OCI-LY1 (cell line): ENCODE results near the gene P3H1.

Experiments used
- H2AFZ ChIP-seq: fragments of 200-600 bp; sonication (generic), shearing (Covaris generic); 2 replicates; pipeline ENCODE4 v1.6.0; 2014; ENCODE audit warnings: antibody characterized with exemption, mild to moderate bottlenecking, low read length
- H3F3A ChIP-seq: fragments of 200-600 bp; sonication (generic), shearing (Covaris generic); 2 replicates; pipeline ENCODE4 v1.6.0; 2014; ENCODE audit warnings: mild to moderate bottlenecking, antibody characterized with exemption, low read length, moderate library complexity; ENCODE audit not compliant: insufficient read depth
- H3K27ac ChIP-seq: fragments of 200-600 bp; sonication (generic); 2 replicates; pipeline ENCODE4 v1.5.1; 2014; ENCODE audit warnings: low read length, mixed run types, mild to moderate bottlenecking, low read depth; ENCODE audit not compliant: poor library complexity, severe bottlenecking
- H3K27me3 ChIP-seq: fragments of 200-600 bp; sonication (generic); 2 replicates; pipeline ENCODE4 v1.6.0; 2014; ENCODE audit warnings: antibody characterized with exemption, mild to moderate bottlenecking, low read length, moderate library complexity; ENCODE audit not compliant: insufficient read depth
- H3K36me3 ChIP-seq: fragments of 200-600 bp; sonication (generic); 2 replicates; pipeline ENCODE4 v1.6.1; 2014; ENCODE audit warnings: mild to moderate bottlenecking, antibody characterized with exemption, low read length, moderate library complexity, mixed read lengths; ENCODE audit not compliant: insufficient read depth
- H3K4me1 ChIP-seq: fragments of 200-600 bp; sonication (generic); 2 replicates; pipeline ENCODE4 v1.5.1; 2014; ENCODE audit warnings: mild to moderate bottlenecking, low read length, moderate library complexity; ENCODE audit not compliant: insufficient read depth, severe bottlenecking
- H3K4me2 ChIP-seq: fragments of 200-600 bp; sonication (generic), shearing (Covaris generic); 2 replicates; pipeline ENCODE4 v1.6.1; 2014; ENCODE audit warnings: low read length
- H3K4me3 ChIP-seq: fragments of 200-600 bp; sonication (generic); 2 replicates; pipeline ENCODE4 v1.5.1; 2014; ENCODE audit warnings: low read length, low read depth, mild to moderate bottlenecking, mixed read lengths; ENCODE audit not compliant: poor library complexity, severe bottlenecking
- H3K79me2 ChIP-seq: fragments of 200-600 bp; shearing (Covaris generic); 2 replicates; pipeline ENCODE4 v1.6.1; 2016; ENCODE audit warnings: mixed run types, low read length, mixed read lengths; ENCODE audit not compliant: insufficient read depth
- H3K9ac ChIP-seq: fragments of 200-600 bp; sonication (generic), shearing (Covaris generic); 2 replicates; pipeline ENCODE4 v1.6.1; 2014; ENCODE audit warnings: mild to moderate bottlenecking, low read length, mixed read lengths
- H3K9me2 ChIP-seq: fragments of 200-600 bp; sonication (generic), shearing (Covaris generic); 2 replicates; pipeline ENCODE4 v1.6.1; 2014; ENCODE audit warnings: low read depth, mild to moderate bottlenecking, low read length, mixed read lengths
- H3K9me3 ChIP-seq: fragments of 200-600 bp; shearing (Covaris generic); 2 replicates; pipeline ENCODE4 v1.6.1; 2014; ENCODE audit warnings: low read length, mixed read lengths
- H4K20me1 ChIP-seq: fragments of 200-600 bp; sonication (generic), shearing (Covaris generic); 2 replicates; pipeline ENCODE4 v1.6.0; 2016; ENCODE audit warnings: mild to moderate bottlenecking, low read length; ENCODE audit not compliant: insufficient read depth
- EZH2 ChIP-seq: fragments of 200-600 bp; sonication (generic), shearing (Covaris generic); IDR thresholded peaks from 2 replicates; pipeline ENCODE4 v1.8.0; 2017; ENCODE audit warnings: borderline replicate concordance, mixed run types, mild to moderate bottlenecking, antibody characterized with exemption, low read length, moderate library complexity, mixed read lengths
- TF ChIP-seq, protein P1 (sequence below): fragments of 200-600 bp; sonication (generic), shearing (Covaris generic); IDR thresholded peaks from 2 replicates; pipeline ENCODE4 v1.5.1; 2017; ENCODE audit warnings: mild to moderate bottlenecking, antibody characterized with exemption, low read length, moderate library complexity, mixed read lengths

The P3H1 gene

DNA sequence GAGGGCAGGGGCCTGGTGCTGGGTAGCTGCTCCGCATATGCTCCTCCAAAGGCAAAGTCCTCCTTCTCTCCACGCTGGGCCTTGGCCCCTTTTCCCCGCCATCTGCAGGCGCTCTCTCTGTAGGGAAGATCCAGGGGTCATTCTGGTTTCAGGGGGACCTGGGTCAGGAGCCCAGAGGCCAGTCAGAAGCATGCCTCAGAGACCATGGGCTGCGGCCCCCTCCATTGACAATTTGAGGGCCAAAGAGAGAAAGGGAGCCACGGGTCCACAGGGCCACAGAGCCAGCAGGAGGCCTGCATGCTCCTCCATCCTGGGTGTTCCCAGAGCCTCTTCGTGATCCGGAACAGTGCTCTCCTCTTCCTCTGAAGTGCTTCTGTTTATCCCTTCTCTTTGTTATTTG is 24.7 kb downstream of the P3H1 start:
- Histone ChIP-seq H3K36me3 (peaks cover 15% of the 10 kb centered on the region), H3K4me3 (no peak overlapping the region), H3K27ac (no peak overlapping the region), H4K20me1 (no peaks in the 10 kb centered on the region), H3K27me3 (no peaks in the 10 kb centered on the region), H3K79me2 (no peaks in the 10 kb centered on the region), H3K9ac (no peak overlapping the region), H3K4me2 (no peak overlapping the region), H3K9me3 (no peaks in the 10 kb centered on the region), H3K9me2 (no peaks in the 10 kb centered on the region), H2AFZ (no peak overlapping the region), H3K4me1 (no peaks in the 10 kb centered on the region), H3F3A (no peaks in the 10 kb centered on the region)
- TF ChIP-seq, protein P1, sequence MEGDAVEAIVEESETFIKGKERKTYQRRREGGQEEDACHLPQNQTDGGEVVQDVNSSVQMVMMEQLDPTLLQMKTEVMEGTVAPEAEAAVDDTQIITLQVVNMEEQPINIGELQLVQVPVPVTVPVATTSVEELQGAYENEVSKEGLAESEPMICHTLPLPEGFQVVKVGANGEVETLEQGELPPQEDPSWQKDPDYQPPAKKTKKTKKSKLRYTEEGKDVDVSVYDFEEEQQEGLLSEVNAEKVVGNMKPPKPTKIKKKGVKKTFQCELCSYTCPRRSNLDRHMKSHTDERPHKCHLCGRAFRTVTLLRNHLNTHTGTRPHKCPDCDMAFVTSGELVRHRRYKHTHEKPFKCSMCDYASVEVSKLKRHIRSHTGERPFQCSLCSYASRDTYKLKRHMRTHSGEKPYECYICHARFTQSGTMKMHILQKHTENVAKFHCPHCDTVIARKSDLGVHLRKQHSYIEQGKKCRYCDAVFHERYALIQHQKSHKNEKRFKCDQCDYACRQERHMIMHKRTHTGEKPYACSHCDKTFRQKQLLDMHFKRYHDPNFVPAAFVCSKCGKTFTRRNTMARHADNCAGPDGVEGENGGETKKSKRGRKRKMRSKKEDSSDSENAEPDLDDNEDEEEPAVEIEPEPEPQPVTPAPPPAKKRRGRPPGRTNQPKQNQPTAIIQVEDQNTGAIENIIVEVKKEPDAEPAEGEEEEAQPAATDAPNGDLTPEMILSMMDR, result no peak
- TF ChIP-seq EZH2, result no peak

DNA sequence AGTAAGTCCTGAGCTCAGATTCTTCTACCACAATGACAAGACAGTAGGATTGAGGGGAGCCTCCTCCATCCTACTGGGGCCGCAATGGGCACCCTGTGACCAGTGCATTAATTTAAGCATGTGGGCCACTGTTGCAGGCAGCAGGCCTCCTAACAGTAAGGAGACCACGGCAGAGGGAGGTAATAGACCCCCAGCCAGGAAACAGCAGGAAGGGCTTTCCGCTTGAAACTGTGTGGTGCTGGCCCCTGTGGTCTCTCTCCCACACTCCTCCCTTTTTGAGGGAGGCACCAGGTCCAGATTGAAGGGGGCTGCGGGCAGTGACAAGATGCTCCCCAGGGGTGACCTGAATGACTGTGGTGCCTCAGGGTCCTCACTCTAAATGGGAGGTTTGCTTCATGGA is 25.1 kb downstream of the P3H1 start:
- no peaks in the 10 kb centered on the region for H3K27me3 ChIP-seq
- no peaks in the 10 kb centered on the region for H4K20me1 ChIP-seq
- H3F3A ChIP-seq, result no peaks in the 10 kb centered on the region
- no peaks in the 10 kb centered on the region for H3K9me2 ChIP-seq
- no peak overlapping the region for H3K9ac ChIP-seq
- H3K36me3 ChIP-seq, result peaks cover 11% of the 10 kb centered on the region
- no peaks in the 10 kb centered on the region for H3K4me1 ChIP-seq
- no peak overlapping the region for H2AFZ ChIP-seq
- no peak overlapping the region for H3K4me2 ChIP-seq
- no peaks in the 10 kb centered on the region for H3K79me2 ChIP-seq
- H3K9me3 ChIP-seq, result no peaks in the 10 kb centered on the region
- H3K4me3 ChIP-seq, result no peak overlapping the region
- no peak for TF ChIP-seq EZH2
- TF ChIP-seq, protein P1, result no peak
- no peak overlapping the region for H3K27ac ChIP-seq

DNA sequence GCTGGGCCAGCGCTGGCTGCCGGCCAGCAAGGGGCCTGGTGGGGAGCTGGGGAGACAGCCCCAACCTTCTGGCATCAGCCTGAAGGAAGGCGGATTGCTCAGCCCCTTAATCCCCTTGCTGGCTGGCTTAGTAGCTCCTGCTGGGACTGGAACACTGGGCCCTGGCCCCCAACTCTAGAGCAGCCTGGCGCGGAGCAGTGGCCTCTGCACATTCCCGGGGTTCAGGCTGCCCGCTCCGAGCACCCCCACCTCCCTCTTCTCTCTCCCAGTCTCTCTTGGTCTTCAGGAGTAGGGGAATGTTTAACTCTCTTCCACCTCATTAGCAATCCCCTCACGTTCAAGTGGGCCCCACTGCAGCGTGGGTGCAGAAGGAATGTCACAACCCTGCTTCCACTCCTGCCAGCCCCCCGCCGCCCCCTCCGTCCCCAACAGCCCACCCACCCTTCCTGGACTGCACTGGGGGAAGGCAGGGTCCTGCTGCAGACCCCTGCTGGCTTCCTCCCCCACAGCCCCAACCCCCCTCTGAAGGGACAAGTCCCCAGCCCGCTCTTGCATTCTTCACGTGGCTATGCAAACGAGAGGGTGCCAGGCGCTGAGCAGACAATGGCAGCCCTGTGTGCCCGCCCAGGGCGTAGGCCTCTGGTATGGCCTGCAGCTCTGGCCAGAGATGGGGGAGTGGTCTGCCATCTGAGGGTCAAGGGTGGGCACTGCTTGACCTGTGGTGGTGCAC is 25.8 kb downstream of the P3H1 start:
- Histone ChIP-seq H3K4me1 (no peaks in the 10 kb centered on the region), H3K9me3 (no peaks in the 10 kb centered on the region), H4K20me1 (no peaks in the 10 kb centered on the region), H3K4me3 (no peak overlapping the region), H3K27me3 (no peaks in the 10 kb centered on the region), H3K36me3 (peaks cover 5% of the 10 kb centered on the region; the same call in 1 of the 2 replicates), H3K9me2 (no peaks in the 10 kb centered on the region), H3K79me2 (no peaks in the 10 kb centered on the region), H3K4me2 (no peak overlapping the region), H2AFZ (no peak overlapping the region), H3K9ac (no peak overlapping the region), H3K27ac (no peak overlapping the region), H3F3A (no peaks in the 10 kb centered on the region)
- TF ChIP-seq EZH2, result no peak
- TF ChIP-seq, protein P1, result no peak
